GM23248 (cell line): ENCODE results near the gene SYNGR3.

Experiments
- EZH2 ChIP-seq: fragments of 200-600 bp; sonication (generic); IDR thresholded peaks from 2 replicates; pipeline ENCODE4 v1.6.1; 2018; ENCODE audit warnings: antibody characterized with exemption, mild to moderate bottlenecking; ENCODE audit not compliant: insufficient read depth, poor library complexity, severe bottlenecking
- EZH2phosphoT487 ChIP-seq: fragments of 200-600 bp; sonication (generic); IDR thresholded peaks from 2 replicates; pipeline ENCODE4 v1.6.1; 2018; ENCODE audit warnings: antibody characterized with exemption, moderate library complexity, mild to moderate bottlenecking, low read depth; ENCODE audit not compliant: insufficient read depth

DNA sequence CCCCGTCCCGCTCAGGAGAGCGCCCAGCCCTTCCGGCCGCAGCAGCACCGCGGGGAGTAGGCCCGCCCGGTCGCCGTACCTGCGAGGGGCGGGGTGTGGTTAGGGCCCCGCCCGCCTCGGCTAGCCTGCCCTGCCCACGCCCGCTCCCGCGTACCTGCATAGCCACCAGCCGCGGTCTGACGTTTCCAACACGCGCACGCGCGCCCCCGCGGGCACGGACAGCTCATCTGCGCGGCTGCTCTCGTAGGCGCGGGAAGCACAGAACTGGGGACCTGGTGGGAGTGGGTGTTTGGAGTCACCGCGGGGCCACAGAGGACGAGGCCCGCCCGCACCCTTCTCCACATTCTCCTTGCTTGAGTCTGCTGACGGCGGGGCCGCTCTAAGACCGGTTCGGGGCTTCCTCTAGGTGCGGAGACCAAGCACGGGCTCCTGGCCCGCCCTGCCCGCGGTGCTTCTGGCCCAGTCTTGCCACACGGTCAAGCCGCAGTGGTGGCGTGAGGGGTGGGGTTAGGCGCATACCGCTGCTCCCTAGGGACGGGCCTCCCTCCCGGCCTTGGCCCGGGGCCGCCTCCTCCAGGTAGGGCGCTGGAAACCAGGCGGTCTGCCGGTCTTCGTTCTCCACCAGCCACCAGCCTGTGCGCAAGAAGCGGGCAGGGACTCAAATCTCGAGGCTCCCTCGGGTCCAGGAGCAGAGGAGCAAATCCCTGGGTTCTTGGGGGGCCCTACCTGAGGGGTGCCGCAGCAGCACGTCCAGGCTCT is 10.3 kb upstream of the SYNGR3 start:
- TF ChIP-seq EZH2phosphoT487 (no peak), EZH2 (no peak)
